Upper lobe of left lung (tissue), 4 donors: ENCODE measurements around the gene SUPT3H.

Experiments
- EP300 ChIP-seq, 4 donors: sonication (generic); formaldehyde crosslinking; IDR thresholded peaks; one replicate each; pipeline ENCODE4 v1.5.1; 2017; ENCODE audit warnings: antibody characterized with exemption in 4 of 4, control low read depth in 2 of 4
- POLR2A ChIP-seq, 4 donors: fragments of 450-650 bp; IDR thresholded peaks; one replicate each; pipeline ENCODE4 v1.5.1; 2016 to 2017; ENCODE audit warnings: antibody characterized with exemption in 4 of 4, mild to moderate bottlenecking in 2 of 4
- POLR2AphosphoS5 ChIP-seq, 2 donors: sonication (generic); formaldehyde crosslinking; IDR thresholded peaks; one replicate each; pipeline ENCODE4 v1.5.1; 2017; ENCODE audit warnings: antibody characterized with exemption in 2 of 2
- TF ChIP-seq, protein P1 (sequence below), 6 experiments: fragments of 450-650 bp in 4 of 6; fragments of 200-600 bp in 2 of 6; sonication (generic) in 2 of 6; IDR thresholded peaks; one replicate each; pipeline ENCODE4 v1.5.1; 2016 to 2019; ENCODE audit warnings: antibody characterized with exemption in 6 of 6

DNA sequence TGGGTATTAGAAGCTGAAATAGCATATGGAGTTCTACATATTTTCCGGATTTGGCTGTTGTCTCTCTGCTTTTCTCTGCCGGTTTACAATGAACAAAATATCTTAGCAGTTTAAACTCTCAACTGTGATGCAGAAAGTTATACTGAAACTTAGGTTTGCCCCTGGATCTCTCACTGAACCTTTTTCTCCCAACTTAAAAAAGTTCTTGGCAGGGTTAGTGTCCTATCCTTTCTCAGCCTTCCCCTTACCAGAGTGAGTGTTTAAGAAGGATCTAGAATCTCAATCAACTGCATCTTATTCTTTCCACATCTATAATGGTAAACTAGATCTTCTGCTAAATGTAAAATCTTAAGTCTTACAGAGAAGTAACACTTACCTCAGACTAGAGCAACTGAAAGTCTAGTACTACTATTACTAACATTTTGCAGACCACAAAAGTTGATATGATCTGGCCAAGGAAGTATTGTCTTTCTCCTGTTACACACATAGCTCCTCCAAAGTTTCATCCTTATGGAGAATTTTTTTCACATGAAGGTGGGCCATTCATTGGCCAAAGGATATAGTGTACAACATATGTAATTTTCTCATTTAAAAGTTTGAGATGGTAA is 441.9 kb downstream of the SUPT3H start:
- TF ChIP-seq, protein P1, sequence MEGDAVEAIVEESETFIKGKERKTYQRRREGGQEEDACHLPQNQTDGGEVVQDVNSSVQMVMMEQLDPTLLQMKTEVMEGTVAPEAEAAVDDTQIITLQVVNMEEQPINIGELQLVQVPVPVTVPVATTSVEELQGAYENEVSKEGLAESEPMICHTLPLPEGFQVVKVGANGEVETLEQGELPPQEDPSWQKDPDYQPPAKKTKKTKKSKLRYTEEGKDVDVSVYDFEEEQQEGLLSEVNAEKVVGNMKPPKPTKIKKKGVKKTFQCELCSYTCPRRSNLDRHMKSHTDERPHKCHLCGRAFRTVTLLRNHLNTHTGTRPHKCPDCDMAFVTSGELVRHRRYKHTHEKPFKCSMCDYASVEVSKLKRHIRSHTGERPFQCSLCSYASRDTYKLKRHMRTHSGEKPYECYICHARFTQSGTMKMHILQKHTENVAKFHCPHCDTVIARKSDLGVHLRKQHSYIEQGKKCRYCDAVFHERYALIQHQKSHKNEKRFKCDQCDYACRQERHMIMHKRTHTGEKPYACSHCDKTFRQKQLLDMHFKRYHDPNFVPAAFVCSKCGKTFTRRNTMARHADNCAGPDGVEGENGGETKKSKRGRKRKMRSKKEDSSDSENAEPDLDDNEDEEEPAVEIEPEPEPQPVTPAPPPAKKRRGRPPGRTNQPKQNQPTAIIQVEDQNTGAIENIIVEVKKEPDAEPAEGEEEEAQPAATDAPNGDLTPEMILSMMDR (IDR thresholded peaks at IDR 0.05), result no peak
- TF ChIP-seq POLR2AphosphoS5 (IDR thresholded peaks at IDR 0.05) (no peak), POLR2A (IDR thresholded peaks at IDR 0.05) (no peak), EP300 (IDR thresholded peaks at IDR 0.05) (no peak)
